ENCODE data around the gene CBFA2T3.

Gene CBFA2T3

DNA sequence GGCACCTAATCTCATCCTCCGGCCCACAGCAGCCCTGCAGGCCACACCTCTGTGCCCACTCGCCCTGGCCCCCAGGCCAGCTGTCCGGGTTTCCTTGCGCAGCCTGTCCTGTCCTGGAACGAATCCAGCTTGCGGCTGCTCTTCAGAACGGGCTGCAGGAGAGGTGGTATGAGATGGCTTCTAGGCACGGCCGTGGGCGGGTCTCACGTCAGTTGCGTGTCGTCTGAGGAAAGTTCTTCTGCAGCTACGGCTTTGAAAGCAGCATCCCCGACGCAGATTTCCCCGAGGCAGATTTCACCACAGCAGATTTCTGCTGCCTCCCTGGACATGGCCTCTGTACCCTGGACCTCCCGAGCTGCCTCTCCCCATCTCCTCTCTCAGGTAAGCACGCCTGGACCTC is 138.4 kb downstream of the CBFA2T3 start:
- Histone ChIP-seq H3K9me3 (ENCODE audit: control insufficient read depth, insufficient read depth, low read length) (no peaks in the 10 kb centered on the region), H3K9ac (ENCODE audit: low read depth, low read length) (no peak overlapping the region), H3K36me3 (ENCODE audit: insufficient read depth, low read length) (no peaks in the 10 kb centered on the region), H3K4me1 (ENCODE audit: insufficient read depth, low read length) (no peaks in the 10 kb centered on the region)

DNA sequence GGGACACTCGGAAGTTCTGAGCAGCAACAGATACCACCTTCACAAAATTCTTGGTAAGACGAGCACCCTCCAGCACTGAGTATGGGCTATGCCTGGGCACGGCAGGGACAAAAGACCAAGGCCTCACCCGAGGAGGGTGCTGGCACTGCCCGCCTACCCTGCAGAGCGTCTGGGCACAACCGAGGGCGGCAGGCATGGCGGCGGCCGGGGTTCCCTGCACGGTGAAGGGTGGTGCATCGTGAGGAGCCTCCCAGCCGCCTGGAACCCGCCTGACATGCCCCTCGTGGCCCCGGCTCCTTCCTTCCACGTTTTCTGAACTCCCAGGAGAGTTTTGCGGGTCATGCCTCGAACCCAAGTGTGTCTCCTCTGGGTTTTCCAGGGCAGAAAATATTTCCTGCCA is 139.2 kb downstream of the CBFA2T3 start:
- H3K36me3 ChIP-seq (ENCODE audit: insufficient read depth, low read length) = no peaks in the 10 kb centered on the region
- no peaks in the 10 kb centered on the region for H3K9me3 ChIP-seq (ENCODE audit: control insufficient read depth, insufficient read depth, low read length)
- no peak overlapping the region for H3K9ac ChIP-seq (ENCODE audit: low read depth, low read length)
- no peaks in the 10 kb centered on the region for H3K4me1 ChIP-seq (ENCODE audit: insufficient read depth, low read length)

DNA sequence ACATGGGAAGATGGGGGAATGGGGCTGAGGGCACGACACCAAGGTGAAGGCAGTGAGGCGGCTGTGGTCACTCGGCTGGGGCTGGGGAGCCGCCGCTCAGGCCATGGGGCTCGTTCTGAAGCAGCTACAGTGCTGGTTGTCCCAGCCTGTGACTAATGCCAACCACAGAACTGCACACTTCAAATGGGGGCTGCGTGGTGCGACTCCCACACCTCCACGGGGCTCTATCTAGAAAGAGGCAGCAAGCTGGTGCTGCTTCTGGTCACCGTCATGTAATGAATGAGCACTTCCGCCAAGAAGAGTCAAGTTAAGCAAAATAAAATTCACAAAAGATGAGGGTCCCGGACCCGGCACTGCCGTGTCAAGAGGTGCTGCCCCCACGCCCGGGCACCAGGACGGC is 140.2 kb downstream of the CBFA2T3 start:
- no peaks in the 10 kb centered on the region for H3K9me3 ChIP-seq (ENCODE audit: control insufficient read depth, insufficient read depth, low read length)
- no peaks in the 10 kb centered on the region for H3K4me1 ChIP-seq (ENCODE audit: insufficient read depth, low read length)
- H3K9ac ChIP-seq (ENCODE audit: low read depth, low read length) = no peak overlapping the region
- no peaks in the 10 kb centered on the region for H3K36me3 ChIP-seq (ENCODE audit: insufficient read depth, low read length)

DNA sequence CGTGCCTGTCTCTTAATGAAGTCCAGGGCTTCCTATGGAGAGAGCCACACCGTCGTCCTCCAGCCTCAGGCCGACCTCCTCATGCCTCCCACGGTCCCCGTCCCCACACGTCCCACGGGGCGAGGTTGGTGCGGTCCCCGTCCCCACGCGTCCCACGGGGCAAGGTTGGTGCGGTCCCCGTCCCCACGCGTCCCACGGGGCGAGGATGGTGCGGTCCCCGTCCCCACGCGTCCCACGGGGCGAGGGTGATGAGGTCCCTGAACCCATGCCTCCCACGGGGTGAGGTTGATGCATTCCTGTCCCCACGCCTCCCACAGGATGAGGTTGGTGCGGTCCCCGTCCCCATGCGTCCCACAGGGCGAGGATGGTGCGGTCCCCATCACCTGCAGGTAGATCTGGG is 141.2 kb downstream of the CBFA2T3 start:
- Histone ChIP-seq H3K36me3 (ENCODE audit: insufficient read depth, low read length) (no peaks in the 10 kb centered on the region), H3K9me3 (ENCODE audit: control insufficient read depth, insufficient read depth, low read length) (no peaks in the 10 kb centered on the region), H3K4me1 (ENCODE audit: insufficient read depth, low read length) (no peaks in the 10 kb centered on the region), H3K9ac (ENCODE audit: low read depth, low read length) (no peak overlapping the region)

- H3K4me1 ChIP-seq (ENCODE audit: insufficient read depth, low read length) = no peaks in the 10 kb centered on the region
Measured at GRCh38 chr16:88835383-88835782, 141.6 kb downstream of the CBFA2T3 start.

DNA sequence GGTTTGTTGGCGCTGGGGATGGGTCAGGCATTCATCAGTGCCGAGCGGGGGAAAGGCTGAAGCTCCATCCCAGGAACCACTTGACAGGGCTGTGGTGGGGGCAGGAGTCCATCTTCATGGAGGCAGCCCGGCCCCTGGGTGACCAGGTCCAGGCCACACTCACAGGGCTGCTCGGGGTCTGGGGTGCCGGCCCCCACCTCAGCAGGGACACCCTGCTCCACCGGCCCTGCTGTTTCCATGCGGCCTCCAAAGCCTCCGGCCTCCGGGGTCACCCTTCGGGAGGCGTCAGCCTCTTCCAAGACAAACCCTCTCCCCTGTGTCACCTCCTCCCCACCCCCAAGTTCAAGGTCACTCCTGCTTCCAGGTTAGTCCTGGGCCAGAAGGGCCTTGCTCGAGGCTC is 142.3 kb downstream of the CBFA2T3 start:
- Histone ChIP-seq H3K9ac (ENCODE audit: low read depth, low read length) (no peak overlapping the region), H3K9me3 (ENCODE audit: control insufficient read depth, insufficient read depth, low read length) (no peaks in the 10 kb centered on the region), H3K36me3 (ENCODE audit: insufficient read depth, low read length) (no peaks in the 10 kb centered on the region), H3K4me1 (ENCODE audit: insufficient read depth, low read length) (no peaks in the 10 kb centered on the region)

More at GRCh38 chr16:88835383-88835782, 141.6 kb downstream of the CBFA2T3 start:
- Histone ChIP-seq H3K9me3 (ENCODE audit: control insufficient read depth, insufficient read depth, low read length) (no peaks in the 10 kb centered on the region), H3K36me3 (ENCODE audit: insufficient read depth, low read length) (no peaks in the 10 kb centered on the region), H3K9ac (ENCODE audit: low read depth, low read length) (no peak overlapping the region)

DNA sequence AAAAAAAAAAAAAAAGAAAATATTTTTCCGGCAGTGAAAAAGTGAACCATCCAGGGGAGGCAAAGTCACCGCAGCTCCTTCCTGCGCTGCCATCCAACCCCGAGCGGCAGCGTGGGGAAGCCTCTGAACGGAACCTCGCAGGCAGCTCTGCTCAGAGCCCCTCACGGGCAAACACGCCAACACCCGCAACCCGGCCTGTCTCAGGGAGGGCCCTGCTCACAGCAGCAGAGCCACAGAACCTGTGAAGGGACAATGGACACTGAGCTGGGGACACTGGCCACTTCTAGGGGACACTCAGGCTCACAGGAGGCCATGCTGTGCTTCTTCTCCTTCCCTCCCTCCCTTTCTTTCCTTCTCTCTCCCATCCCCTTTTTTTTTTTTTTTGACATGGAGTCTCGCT is 143.9 kb downstream of the CBFA2T3 start:
- no peak overlapping the region for H3K9ac ChIP-seq (ENCODE audit: low read depth, low read length)
- H3K36me3 ChIP-seq (ENCODE audit: insufficient read depth, low read length) = no peaks in the 10 kb centered on the region
- no peaks in the 10 kb centered on the region for H3K4me1 ChIP-seq (ENCODE audit: insufficient read depth, low read length)
- no peaks in the 10 kb centered on the region for H3K9me3 ChIP-seq (ENCODE audit: control insufficient read depth, insufficient read depth, low read length)

DNA sequence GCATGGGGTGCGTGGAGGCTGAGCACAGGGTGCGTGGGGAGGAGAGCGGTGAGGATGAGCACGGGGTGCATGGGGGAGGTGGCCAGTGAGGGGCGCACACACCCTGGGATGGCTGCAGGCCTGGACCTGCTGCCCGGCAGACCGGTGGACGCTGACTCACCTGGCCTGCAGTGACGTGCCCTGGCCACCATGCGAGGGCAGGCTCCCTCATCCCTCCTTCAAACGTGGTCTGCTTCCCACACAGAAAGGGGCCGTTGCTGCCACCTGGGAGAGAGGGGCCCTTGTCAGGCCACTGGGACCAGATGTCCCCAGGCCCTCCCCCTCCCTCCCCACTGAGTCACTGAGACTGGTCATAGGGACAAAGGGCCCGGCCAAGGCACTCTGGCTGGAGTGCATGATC is 145.2 kb downstream of the CBFA2T3 start:
- H3K4me1 ChIP-seq (ENCODE audit: insufficient read depth, low read length) = no peaks in the 10 kb centered on the region
- H3K36me3 ChIP-seq (ENCODE audit: insufficient read depth, low read length) = no peaks in the 10 kb centered on the region
- H3K9ac ChIP-seq (ENCODE audit: low read depth, low read length) = no peak overlapping the region
- H3K9me3 ChIP-seq (ENCODE audit: control insufficient read depth, insufficient read depth, low read length) = no peaks in the 10 kb centered on the region

GRCh38 chr16:88830783-88831182 is 146.2 kb downstream of the CBFA2T3 start:
- Histone ChIP-seq H3K9ac (ENCODE audit: low read depth, low read length) (no peak overlapping the region), H3K36me3 (ENCODE audit: insufficient read depth, low read length) (no peaks in the 10 kb centered on the region), H3K4me1 (ENCODE audit: insufficient read depth, low read length) (no peaks in the 10 kb centered on the region), H3K9me3 (ENCODE audit: control insufficient read depth, insufficient read depth, low read length) (no peaks in the 10 kb centered on the region)

GRCh38 chr16:88830258-88830657 is 146.7 kb downstream of the CBFA2T3 start:
- H3K4me1 ChIP-seq (ENCODE audit: insufficient read depth, low read length) = no peaks in the 10 kb centered on the region
- H3K9ac ChIP-seq (ENCODE audit: low read depth, low read length) = no peak overlapping the region
- H3K36me3 ChIP-seq (ENCODE audit: insufficient read depth, low read length) = no peaks in the 10 kb centered on the region
- no peaks in the 10 kb centered on the region for H3K9me3 ChIP-seq (ENCODE audit: control insufficient read depth, insufficient read depth, low read length)

GRCh38 chr16:88828711-88829110 is 148.3 kb downstream of the CBFA2T3 start:
- no peaks in the 10 kb centered on the region for H3K9me3 ChIP-seq (ENCODE audit: control insufficient read depth, insufficient read depth, low read length)

DNA sequence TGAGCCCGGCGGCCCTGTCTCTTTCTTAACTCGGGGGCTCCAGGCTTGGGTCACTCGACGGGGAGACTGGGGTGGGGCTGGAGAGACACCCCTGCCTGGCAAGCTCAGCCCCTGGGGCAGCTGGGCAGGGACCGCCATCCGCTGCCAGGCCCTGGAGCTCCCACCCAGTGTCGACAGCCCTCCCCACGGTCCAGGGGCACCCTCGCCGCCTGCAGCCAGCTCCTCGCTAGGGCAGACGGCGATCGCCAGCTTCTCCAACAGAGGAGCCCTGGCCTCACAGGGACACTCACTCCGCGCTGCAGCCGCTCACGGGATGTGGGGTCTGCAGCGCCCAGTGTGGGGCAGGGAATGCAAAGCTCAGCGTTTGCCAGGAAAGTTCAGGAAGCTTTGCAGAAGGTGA is 149.3 kb downstream of the CBFA2T3 start:
- Histone ChIP-seq H3K9ac (ENCODE audit: low read depth, low read length) (no peak overlapping the region), H3K4me1 (ENCODE audit: insufficient read depth, low read length) (no peaks in the 10 kb centered on the region), H3K36me3 (ENCODE audit: insufficient read depth, low read length) (no peaks in the 10 kb centered on the region; the same call in 1 of the 2 replicates), H3K9me3 (ENCODE audit: control insufficient read depth, insufficient read depth, low read length) (no peaks in the 10 kb centered on the region)

More at GRCh38 chr16:88828711-88829110, 148.3 kb downstream of the CBFA2T3 start:
- H3K9ac ChIP-seq (ENCODE audit: low read depth, low read length) = no peak overlapping the region
- H3K36me3 ChIP-seq (ENCODE audit: insufficient read depth, low read length) = no peaks in the 10 kb centered on the region; the same call in 1 of the 2 replicates
- no peaks in the 10 kb centered on the region for H3K4me1 ChIP-seq (ENCODE audit: insufficient read depth, low read length)

GRCh38 chr16:88826070-88826840 is 150.8 kb downstream of the CBFA2T3 start:
- Histone ChIP-seq H3K4me1 (ENCODE audit: insufficient read depth, low read length) (no peaks in the 10 kb centered on the region), H3K9me3 (ENCODE audit: control insufficient read depth, insufficient read depth, low read length) (no peaks in the 10 kb centered on the region), H3K9ac (ENCODE audit: low read depth, low read length) (no peak overlapping the region), H3K36me3 (ENCODE audit: insufficient read depth, low read length) (no peaks in the 10 kb centered on the region; the same call in 1 of the 2 replicates)

- Histone ChIP-seq H3K9me3 (ENCODE audit: control insufficient read depth, insufficient read depth, low read length) (no peaks in the 10 kb centered on the region), H3K4me1 (ENCODE audit: insufficient read depth, low read length) (no peaks in the 10 kb centered on the region), H3K9ac (ENCODE audit: low read depth, low read length) (no peak overlapping the region), H3K36me3 (ENCODE audit: insufficient read depth, low read length) (no peaks in the 10 kb centered on the region; the same call in 1 of the 2 replicates)
Measured at GRCh38 chr16:88825146-88825545, 151.9 kb downstream of the CBFA2T3 start.
